ENCODE measurements around the gene GUCY1B1.

GUCY1B1 gene

DNA sequence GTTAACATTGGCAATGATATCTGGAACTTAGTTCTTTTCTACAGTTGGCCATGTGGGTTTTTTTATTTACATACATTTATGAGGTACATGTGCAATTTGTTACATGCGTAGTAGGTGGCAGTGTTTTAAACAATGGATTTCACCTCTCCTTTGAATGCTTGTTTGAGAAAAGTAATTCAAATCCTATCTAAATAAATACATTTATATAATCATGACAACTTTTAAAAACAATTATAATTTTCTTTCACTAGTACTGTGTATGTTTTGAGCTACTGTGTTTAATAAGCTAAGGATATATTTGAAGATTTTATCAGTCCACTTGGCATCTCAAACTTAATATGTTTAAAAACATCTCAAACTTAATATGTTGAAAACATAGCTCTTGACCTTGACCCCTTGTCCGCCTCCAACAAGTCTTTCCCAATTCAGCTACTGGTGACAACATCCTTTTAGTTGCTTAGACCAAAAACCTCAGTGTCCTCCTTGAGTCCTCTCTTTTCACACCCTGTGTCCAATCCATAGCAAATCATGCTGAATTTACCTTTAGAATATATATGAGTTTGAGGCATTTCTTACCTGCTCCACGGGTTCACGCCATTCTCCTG, 14.5 kb downstream of the GUCY1B1 start:
- Histone ChIP-seq H3K79me2 (ENCODE audit: insufficient read depth, low read length) (no peaks in the 10 kb centered on the region), H3K4me3 (ENCODE audit: low read depth in 1 of 2, low read length in 2 of 2) (no peak overlapping the region), H3K27ac (ENCODE audit: low read length) (no peak overlapping the region), H3K9ac (ENCODE audit: low read depth, low read length) (no peak overlapping the region), H3K4me2 (ENCODE audit: insufficient read depth, low read length) (no peak overlapping the region), H3K36me3 (ENCODE audit: insufficient read depth, low read length) (peaks cover 35% of the 10 kb centered on the region), H3K4me1 (ENCODE audit: insufficient read depth, low read length) (no peaks in the 10 kb centered on the region), H2AFZ (ENCODE audit: low read depth, low read length) (no peak overlapping the region), H3K27me3 (ENCODE audit: insufficient read depth, low read length, poor library complexity) (no peaks in the 10 kb centered on the region), H3K9me3 (ENCODE audit: insufficient read depth, low read length, severe bottlenecking) (no peaks in the 10 kb centered on the region), H4K20me1 (ENCODE audit: insufficient read depth, low read length) (no peaks in the 10 kb centered on the region)
- no peak for TF ChIP-seq EZH2 (IDR thresholded peaks at IDR 0.05; ENCODE audit: borderline replicate concordance, low read depth, low read length, severe bottlenecking)
- TF ChIP-seq, protein P1, sequence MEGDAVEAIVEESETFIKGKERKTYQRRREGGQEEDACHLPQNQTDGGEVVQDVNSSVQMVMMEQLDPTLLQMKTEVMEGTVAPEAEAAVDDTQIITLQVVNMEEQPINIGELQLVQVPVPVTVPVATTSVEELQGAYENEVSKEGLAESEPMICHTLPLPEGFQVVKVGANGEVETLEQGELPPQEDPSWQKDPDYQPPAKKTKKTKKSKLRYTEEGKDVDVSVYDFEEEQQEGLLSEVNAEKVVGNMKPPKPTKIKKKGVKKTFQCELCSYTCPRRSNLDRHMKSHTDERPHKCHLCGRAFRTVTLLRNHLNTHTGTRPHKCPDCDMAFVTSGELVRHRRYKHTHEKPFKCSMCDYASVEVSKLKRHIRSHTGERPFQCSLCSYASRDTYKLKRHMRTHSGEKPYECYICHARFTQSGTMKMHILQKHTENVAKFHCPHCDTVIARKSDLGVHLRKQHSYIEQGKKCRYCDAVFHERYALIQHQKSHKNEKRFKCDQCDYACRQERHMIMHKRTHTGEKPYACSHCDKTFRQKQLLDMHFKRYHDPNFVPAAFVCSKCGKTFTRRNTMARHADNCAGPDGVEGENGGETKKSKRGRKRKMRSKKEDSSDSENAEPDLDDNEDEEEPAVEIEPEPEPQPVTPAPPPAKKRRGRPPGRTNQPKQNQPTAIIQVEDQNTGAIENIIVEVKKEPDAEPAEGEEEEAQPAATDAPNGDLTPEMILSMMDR (IDR thresholded peaks at IDR 0.05; ENCODE audit: borderline replicate concordance, extremely low read depth, low read length, poor library complexity, severe bottlenecking) = no peak
- DNase-seq (no peak), ATAC-seq (ENCODE audit: insufficient read depth, low read depth) (no peak)

DNA sequence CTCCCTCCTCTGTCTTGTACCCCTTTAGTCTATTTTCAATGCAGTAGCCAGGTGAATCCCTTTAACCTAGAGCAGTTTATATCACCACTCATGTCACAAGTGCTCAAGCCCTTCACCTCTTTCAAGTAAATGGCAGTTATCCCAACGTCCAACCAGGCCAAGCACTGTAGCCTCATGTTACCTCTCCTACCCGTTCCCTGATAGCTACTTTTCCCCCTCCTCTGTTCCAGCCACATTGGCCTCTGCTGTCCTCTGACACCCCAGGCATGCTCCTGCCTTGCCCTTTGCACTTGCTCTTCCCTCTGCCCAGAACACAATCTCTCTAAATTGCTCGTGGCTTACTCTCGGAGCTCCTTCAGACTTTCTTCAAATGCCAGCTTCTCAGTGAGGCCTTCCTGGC, 15.2 kb downstream of the GUCY1B1 start:
- Histone ChIP-seq H3K4me2 (ENCODE audit: insufficient read depth, low read length) (no peak overlapping the region), H3K27me3 (ENCODE audit: insufficient read depth, low read length, poor library complexity) (no peaks in the 10 kb centered on the region), H4K20me1 (ENCODE audit: insufficient read depth, low read length) (no peaks in the 10 kb centered on the region), H3K4me1 (ENCODE audit: insufficient read depth, low read length) (no peaks in the 10 kb centered on the region), H3K4me3 (ENCODE audit: low read depth in 1 of 2, low read length in 2 of 2) (no peak overlapping the region), H3K36me3 (ENCODE audit: insufficient read depth, low read length) (peaks cover 39% of the 10 kb centered on the region), H3K27ac (ENCODE audit: low read length) (no peak overlapping the region), H2AFZ (ENCODE audit: low read depth, low read length) (no peak overlapping the region), H3K79me2 (ENCODE audit: insufficient read depth, low read length) (no peaks in the 10 kb centered on the region), H3K9ac (ENCODE audit: low read depth, low read length) (no peak overlapping the region), H3K9me3 (ENCODE audit: insufficient read depth, low read length, severe bottlenecking) (no peaks in the 10 kb centered on the region)
- DNase-seq (no peak), ATAC-seq (ENCODE audit: insufficient read depth, low read depth) (no peak)
- TF ChIP-seq, protein P1 (IDR thresholded peaks at IDR 0.05; ENCODE audit: borderline replicate concordance, extremely low read depth, low read length, poor library complexity, severe bottlenecking) = no peak
- TF ChIP-seq EZH2 (IDR thresholded peaks at IDR 0.05; ENCODE audit: borderline replicate concordance, low read depth, low read length, severe bottlenecking) = no peak

DNA sequence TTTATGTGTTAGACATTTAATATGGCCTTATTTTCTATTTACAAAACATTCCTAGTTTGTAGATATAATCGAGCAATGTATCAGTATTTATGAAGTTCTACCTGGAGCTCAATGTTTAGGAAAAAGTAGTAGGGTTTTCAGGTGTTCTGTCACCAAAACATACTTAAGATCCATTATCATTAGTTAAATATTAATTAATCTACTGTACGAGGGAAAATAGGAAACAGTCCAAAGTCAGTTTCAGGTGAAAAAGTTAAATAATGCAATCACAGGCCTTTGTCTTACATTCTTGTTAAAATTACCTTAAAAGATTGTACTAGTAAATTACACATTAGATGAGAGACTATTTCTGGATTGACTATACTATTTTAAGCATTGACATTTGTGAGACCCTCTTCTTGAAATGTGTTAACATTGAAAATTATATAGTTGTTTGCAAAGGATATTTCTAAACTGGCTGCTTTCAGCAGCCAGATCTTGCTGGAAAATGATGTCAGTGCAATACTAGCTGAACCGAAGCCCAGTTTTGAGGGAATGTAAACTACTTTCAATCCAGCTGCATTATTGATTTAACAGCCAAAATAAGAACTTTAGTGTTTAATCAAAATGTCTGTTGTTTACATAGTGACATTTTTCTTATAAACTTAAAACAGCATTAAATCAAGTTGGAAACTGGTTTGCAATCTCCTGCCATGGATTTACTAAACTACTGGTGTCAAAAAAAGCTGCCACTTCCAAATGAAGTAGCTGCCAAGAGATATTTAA, 19.3 kb downstream of the GUCY1B1 start:
- H3K27ac ChIP-seq (ENCODE audit: low read length) = no peak overlapping the region
- ATAC-seq (ENCODE audit: insufficient read depth, low read depth) = no peak

More for the DNA sequence above, 19.3 kb downstream of the GUCY1B1 start:
- no peak overlapping the region for H3K4me2 ChIP-seq (ENCODE audit: insufficient read depth, low read length)
- no peak overlapping the region for H3K9ac ChIP-seq (ENCODE audit: low read depth, low read length)
- no peaks in the 10 kb centered on the region for H3K9me3 ChIP-seq (ENCODE audit: insufficient read depth, low read length, severe bottlenecking)
- H3K79me2 ChIP-seq (ENCODE audit: insufficient read depth, low read length) = no peaks in the 10 kb centered on the region
- no peaks in the 10 kb centered on the region for H3K27me3 ChIP-seq (ENCODE audit: insufficient read depth, low read length, poor library complexity)
- H3K4me3 ChIP-seq (ENCODE audit: low read depth in 1 of 2, low read length in 2 of 2) = no peak overlapping the region
- no peaks in the 10 kb centered on the region for H4K20me1 ChIP-seq (ENCODE audit: insufficient read depth, low read length)
- TF ChIP-seq, protein P1 (IDR thresholded peaks at IDR 0.05; ENCODE audit: borderline replicate concordance, extremely low read depth, low read length, poor library complexity, severe bottlenecking) = no peak
- no peak for TF ChIP-seq EZH2 (IDR thresholded peaks at IDR 0.05; ENCODE audit: borderline replicate concordance, low read depth, low read length, severe bottlenecking)
- H3K4me1 ChIP-seq (ENCODE audit: insufficient read depth, low read length) = no peaks in the 10 kb centered on the region
- no peak for DNase-seq
- H3K36me3 ChIP-seq (ENCODE audit: insufficient read depth, low read length) = peaks cover 45% of the 10 kb centered on the region
- no peak overlapping the region for H2AFZ ChIP-seq (ENCODE audit: low read depth, low read length)
